Astrocyte of the cerebellum (primary cell): ENCODE data around the gene CCL1.

ENCODE experiments used
- DNase-seq: peaks from one replicate; pipeline ENCODE4 v3.0.0-alpha.2; 2011; ENCODE audit warnings: low read depth
- H3K4me3 ChIP-seq: 2 replicates; pipeline ENCODE4 v1.5.1; 2011; ENCODE audit warnings: mild to moderate bottlenecking, low read depth, low read length, moderate library complexity
- in situ Hi-C: cut with HindIII; loops from 2 replicates; pipeline ENCODE4 v1.10.0; 2017; ENCODE audit warnings: low sequenced_read_pairs
- TF ChIP-seq, protein P1 (sequence below): IDR thresholded peaks from 2 replicates; pipeline ENCODE4 v1.5.1; 2012; ENCODE audit warnings: low read length, low read depth, moderate library complexity, mild to moderate bottlenecking; ENCODE audit errors: missing control alignments

The CCL1 gene

DNA sequence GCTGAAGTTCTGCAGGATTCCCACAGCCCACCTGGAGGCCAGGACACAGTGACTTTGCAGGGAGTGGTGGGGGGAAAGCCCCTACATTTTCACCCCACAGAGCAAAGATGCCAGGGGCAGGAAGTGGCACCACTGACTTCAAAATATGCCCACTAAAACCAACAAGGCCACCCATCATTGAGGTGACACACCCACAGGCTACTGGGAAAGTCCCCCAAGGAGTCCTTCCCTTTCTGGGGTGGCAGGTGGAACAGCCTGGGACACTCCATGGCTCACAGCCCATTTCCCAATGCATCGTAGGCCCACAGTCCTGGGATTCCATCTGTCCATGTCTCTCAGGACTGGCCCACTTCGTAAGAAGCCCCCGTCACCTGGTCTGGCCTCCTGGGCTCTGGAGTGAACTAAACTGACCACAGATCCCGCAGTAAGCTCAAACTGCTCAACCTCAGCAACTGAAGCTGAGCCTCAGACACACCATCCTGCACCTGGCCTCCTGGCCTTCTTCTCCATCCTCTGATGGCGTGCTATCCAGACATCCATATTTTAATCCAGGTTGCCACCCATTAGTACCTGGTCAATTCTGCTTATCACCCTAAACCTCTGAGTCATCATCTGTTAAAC, 7.5 kb upstream of the CCL1 start:
- in situ Hi-C loops: loop anchor here (25.0 kb wide), 1 partner anchor 183 kb away; no protein-coding TSS in a partner anchor

DNA sequence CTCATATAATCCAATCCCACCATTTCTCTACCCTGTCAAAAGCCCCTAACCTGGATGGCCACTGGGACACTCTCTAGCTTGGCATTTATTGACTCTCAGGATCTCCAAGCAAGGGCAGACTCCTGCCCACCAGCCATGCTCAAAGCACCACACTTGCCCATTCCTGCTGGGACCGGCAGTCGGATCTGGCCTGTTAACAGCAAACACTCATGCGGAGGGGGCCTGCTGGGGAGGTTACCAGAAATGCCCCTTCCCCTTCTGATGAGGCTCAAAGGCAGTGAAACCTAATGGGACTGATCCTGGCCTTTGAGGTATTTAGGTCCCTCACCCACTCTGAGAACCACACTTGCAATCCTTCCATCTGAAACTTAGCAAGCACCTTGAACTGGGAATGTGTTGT, 6.5 kb upstream of the CCL1 start:
- TF ChIP-seq, protein P1, sequence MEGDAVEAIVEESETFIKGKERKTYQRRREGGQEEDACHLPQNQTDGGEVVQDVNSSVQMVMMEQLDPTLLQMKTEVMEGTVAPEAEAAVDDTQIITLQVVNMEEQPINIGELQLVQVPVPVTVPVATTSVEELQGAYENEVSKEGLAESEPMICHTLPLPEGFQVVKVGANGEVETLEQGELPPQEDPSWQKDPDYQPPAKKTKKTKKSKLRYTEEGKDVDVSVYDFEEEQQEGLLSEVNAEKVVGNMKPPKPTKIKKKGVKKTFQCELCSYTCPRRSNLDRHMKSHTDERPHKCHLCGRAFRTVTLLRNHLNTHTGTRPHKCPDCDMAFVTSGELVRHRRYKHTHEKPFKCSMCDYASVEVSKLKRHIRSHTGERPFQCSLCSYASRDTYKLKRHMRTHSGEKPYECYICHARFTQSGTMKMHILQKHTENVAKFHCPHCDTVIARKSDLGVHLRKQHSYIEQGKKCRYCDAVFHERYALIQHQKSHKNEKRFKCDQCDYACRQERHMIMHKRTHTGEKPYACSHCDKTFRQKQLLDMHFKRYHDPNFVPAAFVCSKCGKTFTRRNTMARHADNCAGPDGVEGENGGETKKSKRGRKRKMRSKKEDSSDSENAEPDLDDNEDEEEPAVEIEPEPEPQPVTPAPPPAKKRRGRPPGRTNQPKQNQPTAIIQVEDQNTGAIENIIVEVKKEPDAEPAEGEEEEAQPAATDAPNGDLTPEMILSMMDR: no peak
- no peak for DNase-seq
- H3K4me3 ChIP-seq: no peak overlapping the region
- in situ Hi-C loops: loop anchor here (25.0 kb wide), 1 partner anchor 182 kb away; no protein-coding TSS in a partner anchor

More for the DNA sequence above, 7.5 kb upstream of the CCL1 start:
- TF ChIP-seq, protein P1: no peak
- no peak overlapping the region for H3K4me3 ChIP-seq
- DNase-seq: no peak

DNA sequence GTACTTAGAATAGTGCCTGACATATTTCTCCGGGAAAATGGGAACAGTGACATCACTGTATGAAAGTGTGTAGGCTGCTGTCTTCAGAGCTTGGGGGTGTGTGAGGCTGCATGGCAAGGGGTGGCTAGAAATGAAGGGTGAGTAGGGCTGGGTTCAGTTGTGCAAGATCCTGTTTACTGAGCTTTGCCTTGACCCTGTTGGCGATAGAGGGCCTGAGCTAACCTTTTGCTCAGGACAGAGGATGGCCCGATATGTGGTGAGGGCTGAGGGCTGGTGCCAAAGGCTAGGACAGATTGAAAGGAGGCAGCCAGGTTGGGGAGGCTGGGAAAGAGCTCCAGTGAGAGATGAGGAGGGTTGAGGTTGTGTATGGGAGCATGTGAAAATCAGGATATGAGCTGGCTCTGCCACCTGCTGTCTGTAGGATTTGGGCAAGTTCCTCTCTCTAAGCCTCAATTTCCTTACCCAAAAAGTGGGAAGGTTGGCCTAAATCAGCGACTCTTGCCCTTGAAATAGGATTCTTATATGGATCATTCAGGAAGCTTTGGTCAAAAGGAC, 6.0 kb upstream of the CCL1 start:
- in situ Hi-C loops: loop anchor here (25.0 kb wide), 1 partner anchor 182 kb away; no protein-coding TSS in a partner anchor
- no peak for DNase-seq
- H3K4me3 ChIP-seq: no peak overlapping the region
- TF ChIP-seq, protein P1: no peak

- H3K4me3 ChIP-seq: no peak overlapping the region
- in situ Hi-C loops: loop anchor here (25.0 kb wide), 1 partner anchor 181 kb away; no protein-coding TSS in a partner anchor
- DNase-seq: no peak
- TF ChIP-seq, protein P1: no peak
Measured at GRCh38 chr17:34368196-34368945, 5.3 kb upstream of the CCL1 start.

DNA sequence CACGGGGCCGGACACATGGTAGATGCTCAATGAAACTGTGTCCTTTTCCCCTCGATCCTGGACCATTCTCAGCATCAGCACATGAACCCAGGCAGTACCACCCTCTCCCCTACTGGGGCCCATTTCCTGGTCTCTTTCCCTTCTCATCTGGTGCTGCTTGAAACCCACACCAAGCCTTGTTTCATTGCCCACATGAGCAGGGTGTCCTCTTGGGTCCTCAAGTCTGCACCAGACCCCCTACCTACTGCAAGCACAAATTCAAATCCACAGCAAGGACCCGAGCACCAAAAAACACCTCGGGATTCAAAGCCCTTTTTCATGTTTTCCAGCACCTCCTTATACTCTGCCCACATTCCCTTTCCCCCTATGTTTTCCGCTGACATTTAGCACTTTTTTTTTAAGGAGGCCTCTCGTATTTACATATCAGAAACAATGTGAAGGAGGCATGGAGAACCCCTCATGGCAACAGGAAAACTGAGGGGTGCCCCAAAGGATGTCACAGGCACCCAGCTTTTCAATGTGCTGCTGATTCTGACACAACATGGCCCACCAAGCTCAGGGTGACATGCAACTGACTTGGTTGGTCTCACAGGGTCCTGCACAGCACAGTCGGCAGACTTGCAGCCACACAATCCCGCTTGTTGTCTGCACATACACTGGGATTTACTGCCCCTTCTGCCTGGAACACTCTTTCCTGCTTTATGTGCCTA, 4.6 kb upstream of the CCL1 start:
- TF ChIP-seq, protein P1: no peak
- no peak for DNase-seq
- H3K4me3 ChIP-seq: no peak overlapping the region
- in situ Hi-C loops: loop anchor here (25.0 kb wide), 1 partner anchor 180 kb away; no protein-coding TSS in a partner anchor

DNA sequence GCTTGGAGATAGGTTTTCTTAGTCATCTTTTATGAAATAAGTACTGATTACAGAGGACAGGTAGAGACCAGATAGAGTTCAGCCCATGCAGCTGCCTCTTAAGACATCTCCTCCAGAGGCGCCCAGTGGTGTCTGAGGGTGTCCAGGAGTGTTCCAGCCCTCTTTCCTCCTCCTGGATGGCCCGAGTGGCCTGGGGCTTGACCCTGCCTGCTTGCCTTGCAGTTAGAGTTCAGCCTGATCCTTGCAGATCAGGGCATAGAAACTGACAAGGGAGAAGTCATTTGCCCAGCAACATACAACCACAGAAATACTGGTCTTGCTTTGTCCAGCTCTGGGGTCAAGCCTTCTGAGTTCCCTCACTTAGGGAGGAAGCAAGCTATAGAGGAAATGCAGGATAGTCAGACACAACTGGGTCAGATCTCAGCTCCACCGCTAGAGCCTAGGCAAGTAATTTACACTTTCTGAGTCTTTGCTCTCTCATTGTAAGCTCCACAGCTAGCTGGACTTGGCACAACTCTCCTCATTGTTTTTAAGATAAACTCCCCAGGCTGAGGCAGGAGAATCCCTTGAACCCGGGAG, 3.6 kb upstream of the CCL1 start:
- no peak for DNase-seq
- no peak overlapping the region for H3K4me3 ChIP-seq
- in situ Hi-C loops: loop anchor here (25.0 kb wide), 1 partner anchor 179 kb away; no protein-coding TSS in a partner anchor
- TF ChIP-seq, protein P1: no peak
